DOHH2 (cell line): ENCODE results near the gene CRYAB.
"Not testable (repeated sequence)": the region's sequence is repeated elsewhere in the genome, so short reads cannot be mapped to it uniquely, and the experiment has no call there.

Experiments used
- H3F3A ChIP-seq: fragments of 200-600 bp; sonication (generic), shearing (Covaris generic); 2 replicates; pipeline ENCODE4 v1.6.0; 2016; ENCODE audit warnings: antibody characterized with exemption, mild to moderate bottlenecking; ENCODE audit not compliant: control insufficient read depth, insufficient read depth
- H3K27ac ChIP-seq: fragments of 200-600 bp; sonication (generic); 2 replicates; pipeline ENCODE4 v1.5.1; 2014; ENCODE audit warnings: low read depth, mild to moderate bottlenecking, low read length, moderate library complexity
- H3K27me3 ChIP-seq: fragments of 200-600 bp; sonication (generic); 2 replicates; pipeline ENCODE4 v1.6.1; 2014; ENCODE audit warnings: mild to moderate bottlenecking, low read length, mixed read lengths; ENCODE audit not compliant: control insufficient read depth
- H3K36me3 ChIP-seq: fragments of 200-600 bp; sonication (generic); 2 replicates; pipeline ENCODE4 v1.6.1; 2014; ENCODE audit warnings: mild to moderate bottlenecking, low read length, moderate library complexity, mixed read lengths; ENCODE audit not compliant: control insufficient read depth
- H3K4me1 ChIP-seq: fragments of 200-600 bp; sonication (generic); 2 replicates; pipeline ENCODE4 v1.6.1; 2014; ENCODE audit warnings: mild to moderate bottlenecking, low read length, mixed read lengths; ENCODE audit not compliant: control insufficient read depth
- H3K4me2 ChIP-seq: fragments of 200-600 bp; sonication (generic); 2 replicates; pipeline ENCODE4 v1.6.0; 2014; ENCODE audit warnings: mild to moderate bottlenecking, low read length, moderate library complexity
- H3K4me3 ChIP-seq: fragments of 200-600 bp; sonication (generic); 2 replicates; pipeline ENCODE4 v1.5.1; 2014; ENCODE audit warnings: mild to moderate bottlenecking, low read length, mixed read lengths
- H3K79me2 ChIP-seq: fragments of 200-600 bp; sonication (generic); 2 replicates; pipeline ENCODE4 v1.6.1; 2014; ENCODE audit warnings: mild to moderate bottlenecking, low read length, mixed read lengths; ENCODE audit not compliant: control insufficient read depth
- H3K9me2 ChIP-seq: fragments of 200-600 bp; sonication (generic); replicated peaks from 2 replicates; pipeline ENCODE4 v1.6.1; 2014; ENCODE audit warnings: mild to moderate bottlenecking, low read length, mixed read lengths; ENCODE audit not compliant: control insufficient read depth
- H3K9me3 ChIP-seq: fragments of 200-600 bp; sonication (generic); 2 replicates; pipeline ENCODE4 v1.6.1; 2014; ENCODE audit warnings: antibody characterized with exemption, low read length, mixed read lengths; ENCODE audit not compliant: control insufficient read depth, insufficient read depth
- H4K20me1 ChIP-seq: fragments of 200-600 bp; sonication (generic); 2 replicates; pipeline ENCODE4 v1.6.0; 2014; ENCODE audit warnings: low read depth, mild to moderate bottlenecking, antibody characterized with exemption, low read length, moderate library complexity; ENCODE audit not compliant: control insufficient read depth, insufficient read depth
- EZH2phosphoT487 ChIP-seq: fragments of 200-600 bp; sonication (generic); IDR thresholded peaks from 2 replicates; pipeline ENCODE4 v1.6.1; 2017; ENCODE audit warnings: borderline replicate concordance, mild to moderate bottlenecking, antibody characterized with exemption, low read length, moderate library complexity, mixed read lengths
- TF ChIP-seq, protein P1 (sequence below): fragments of 200-600 bp; sonication (generic); IDR thresholded peaks from one replicate; pipeline ENCODE4 v1.5.1; 2014; ENCODE audit warnings: antibody characterized with exemption, mild to moderate bottlenecking, low read depth, low read length; ENCODE audit not compliant: poor library complexity, severe bottlenecking

The CRYAB gene

DNA sequence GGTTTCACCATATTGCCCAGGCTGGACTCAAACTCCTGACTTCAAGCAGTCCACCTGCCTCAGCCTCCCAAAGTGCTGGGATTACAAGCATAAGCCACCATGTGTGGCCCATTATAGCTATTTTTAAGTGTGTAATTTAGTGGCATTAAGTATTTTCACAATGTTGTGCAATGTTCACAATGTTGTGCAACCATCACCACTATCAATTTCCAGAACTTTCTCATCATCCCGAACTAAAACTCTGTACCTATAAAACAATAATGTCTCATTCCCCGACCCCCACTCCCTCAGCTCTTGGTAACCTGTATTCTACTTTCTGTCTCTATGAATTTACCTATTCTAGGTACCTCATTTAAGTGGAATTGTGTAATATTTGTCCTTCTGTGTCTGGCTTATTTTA is 24.7 kb downstream of the CRYAB start:
- Histone ChIP-seq H3K27me3 (no peaks in the 10 kb centered on the region), H3K79me2 (no peaks in the 10 kb centered on the region), H3K27ac (no peak overlapping the region), H3K9me2 (no peaks in the 10 kb centered on the region), H3K4me3 (no peak overlapping the region), H3K4me1 (no peaks in the 10 kb centered on the region), H3K9me3 (no peaks in the 10 kb centered on the region), H3K36me3 (no peaks in the 10 kb centered on the region), H3K4me2 (no peak overlapping the region), H4K20me1 (no peaks in the 10 kb centered on the region), H3F3A (no peaks in the 10 kb centered on the region)
- TF ChIP-seq EZH2phosphoT487: no peak
- TF ChIP-seq, protein P1, sequence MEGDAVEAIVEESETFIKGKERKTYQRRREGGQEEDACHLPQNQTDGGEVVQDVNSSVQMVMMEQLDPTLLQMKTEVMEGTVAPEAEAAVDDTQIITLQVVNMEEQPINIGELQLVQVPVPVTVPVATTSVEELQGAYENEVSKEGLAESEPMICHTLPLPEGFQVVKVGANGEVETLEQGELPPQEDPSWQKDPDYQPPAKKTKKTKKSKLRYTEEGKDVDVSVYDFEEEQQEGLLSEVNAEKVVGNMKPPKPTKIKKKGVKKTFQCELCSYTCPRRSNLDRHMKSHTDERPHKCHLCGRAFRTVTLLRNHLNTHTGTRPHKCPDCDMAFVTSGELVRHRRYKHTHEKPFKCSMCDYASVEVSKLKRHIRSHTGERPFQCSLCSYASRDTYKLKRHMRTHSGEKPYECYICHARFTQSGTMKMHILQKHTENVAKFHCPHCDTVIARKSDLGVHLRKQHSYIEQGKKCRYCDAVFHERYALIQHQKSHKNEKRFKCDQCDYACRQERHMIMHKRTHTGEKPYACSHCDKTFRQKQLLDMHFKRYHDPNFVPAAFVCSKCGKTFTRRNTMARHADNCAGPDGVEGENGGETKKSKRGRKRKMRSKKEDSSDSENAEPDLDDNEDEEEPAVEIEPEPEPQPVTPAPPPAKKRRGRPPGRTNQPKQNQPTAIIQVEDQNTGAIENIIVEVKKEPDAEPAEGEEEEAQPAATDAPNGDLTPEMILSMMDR: no peak

DNA sequence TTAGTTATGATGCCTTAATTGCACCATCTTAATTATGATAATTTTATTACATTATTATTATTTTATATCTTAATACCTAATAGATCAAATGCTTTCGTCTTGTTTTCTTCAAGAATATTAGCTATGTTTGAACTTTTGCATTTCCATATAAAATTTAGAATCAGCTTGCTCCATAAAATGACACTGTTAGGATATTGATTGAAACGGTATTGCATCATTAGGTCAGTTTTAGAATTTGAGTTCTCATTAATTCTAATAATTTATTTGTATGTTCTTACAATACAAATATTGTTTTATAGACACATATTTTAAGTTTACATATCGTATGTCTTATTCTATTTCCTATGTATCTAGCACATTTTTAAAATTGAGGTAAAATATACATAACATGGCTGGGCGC is 25.5 kb downstream of the CRYAB start:
- Histone ChIP-seq H3K4me3 (no peak overlapping the region), H3K36me3 (no peaks in the 10 kb centered on the region), H3F3A (no peaks in the 10 kb centered on the region), H3K9me3 (no peaks in the 10 kb centered on the region), H3K9me2 (no peaks in the 10 kb centered on the region), H3K27me3 (no peaks in the 10 kb centered on the region), H3K4me1 (no peaks in the 10 kb centered on the region), H3K27ac (no peak overlapping the region), H3K79me2 (no peaks in the 10 kb centered on the region), H3K4me2 (no peak overlapping the region), H4K20me1 (no peaks in the 10 kb centered on the region)
- TF ChIP-seq, protein P1: no peak
- no peak for TF ChIP-seq EZH2phosphoT487

DNA sequence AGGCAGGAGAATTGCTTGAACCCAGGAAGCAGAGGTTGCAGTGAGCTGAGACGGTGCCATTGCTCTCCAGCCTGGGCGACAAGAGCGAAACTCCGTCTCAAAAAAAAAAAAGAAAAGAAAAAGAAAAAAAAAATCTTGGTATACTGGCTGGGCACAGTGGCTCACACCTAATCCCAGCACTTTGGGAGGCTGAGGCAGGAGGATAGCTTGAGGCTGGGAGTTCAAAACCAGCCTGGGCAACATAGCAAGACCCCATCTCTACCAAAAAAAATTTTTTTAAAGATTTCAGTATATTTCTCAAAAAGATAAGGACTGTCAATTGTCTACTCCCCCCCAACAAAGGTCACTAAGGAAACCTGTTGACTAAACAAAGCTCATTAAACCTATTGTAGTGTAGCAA is 26.5 kb downstream of the CRYAB start:
- not testable (repeated sequence) for H3K27me3 ChIP-seq, H3K4me3 ChIP-seq, H3K79me2 ChIP-seq, H3K9me3 ChIP-seq, H4K20me1 ChIP-seq, H3K36me3 ChIP-seq, H3K27ac ChIP-seq, H3F3A ChIP-seq, H3K4me2 ChIP-seq, H3K4me1 ChIP-seq, H3K9me2 ChIP-seq

DNA sequence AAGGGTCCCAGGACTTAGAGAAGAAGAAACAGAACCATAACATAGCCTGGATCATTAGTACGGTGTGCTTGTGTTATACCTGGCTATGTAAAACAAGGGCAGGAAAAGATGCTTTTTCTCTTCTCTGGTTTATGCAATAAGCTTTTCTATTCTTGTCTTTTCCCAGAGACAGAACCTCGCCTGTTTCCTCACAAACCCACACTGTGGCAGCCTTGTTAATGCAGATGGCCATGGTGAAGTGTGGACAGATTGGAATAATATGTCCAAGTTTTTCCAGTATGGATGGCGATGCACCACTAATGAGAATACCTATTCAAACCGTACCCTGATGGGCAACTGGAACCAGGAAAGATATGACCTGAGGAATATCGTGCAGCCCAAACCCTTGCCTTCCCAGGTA is 29.4 kb downstream of the CRYAB start:
- H3K27me3 ChIP-seq: no peaks in the 10 kb centered on the region
- no peaks in the 10 kb centered on the region for H3K36me3 ChIP-seq
- H3K79me2 ChIP-seq: peaks cover 16% of the 10 kb centered on the region
- peaks cover 16% of the 10 kb centered on the region for H3K4me1 ChIP-seq
- H4K20me1 ChIP-seq: no peaks in the 10 kb centered on the region
- H3K4me2 ChIP-seq: no peak overlapping the region
- no peak overlapping the region for H3K27ac ChIP-seq
- no peaks in the 10 kb centered on the region for H3K9me3 ChIP-seq
- TF ChIP-seq, protein P1: no peak
- H3F3A ChIP-seq: no peaks in the 10 kb centered on the region
- no peak overlapping the region for H3K4me3 ChIP-seq
- no peaks in the 10 kb centered on the region for H3K9me2 ChIP-seq
